GM19193 (cell line): Measurements from ENCODE around the gene TINAGL1.

Experiments used
- POLR2A ChIP-seq: IDR thresholded peaks from 4 replicates; pipeline ENCODE4 v1.6.1; 2011; ENCODE audit not compliant: insufficient read depth, insufficient read length; ENCODE audit errors: extremely low read depth

TINAGL1 gene

GRCh38 chr1:31605908-31606427 lies 29.7 kb downstream of the TINAGL1 start:
- no peak for TF ChIP-seq POLR2A

- TF ChIP-seq POLR2A = no peak
These were observed 31.0 kb downstream of the TINAGL1 start for GRCh38 chr1:31607360-31607759.

GRCh38 chr1:31609514-31610118 lies 33.3 kb downstream of the TINAGL1 start:
- TF ChIP-seq POLR2A = no peak

GRCh38 chr1:31614414-31615005 lies 38.2 kb downstream of the TINAGL1 start:
- no peak for TF ChIP-seq POLR2A

GRCh38 chr1:31615414-31615813 lies 39.1 kb downstream of the TINAGL1 start:
- no peak for TF ChIP-seq POLR2A

GRCh38 chr1:31615939-31616338 lies 39.6 kb downstream of the TINAGL1 start:
- TF ChIP-seq POLR2A = no peak

GRCh38 chr1:31617218-31617915 lies 41.1 kb downstream of the TINAGL1 start, which contains the start of gene HCRTR1:
TSS of gene HCRTR1 (plus strand) at chr1:31617689. CDS start at chr1:31619193, 1,504 bp downstream.
- no peak for TF ChIP-seq POLR2A

- no peak for TF ChIP-seq POLR2A
These were observed 41.8 kb downstream of the TINAGL1 start for GRCh38 chr1:31617916-31618746.

- no peak for TF ChIP-seq POLR2A
These were observed 42.9 kb downstream of the TINAGL1 start for GRCh38 chr1:31618916-31619846.

GRCh38 chr1:31620631-31621497 lies 44.5 kb downstream of the TINAGL1 start:
- no peak for TF ChIP-seq POLR2A

- no peak for TF ChIP-seq POLR2A
These were observed 45.1 kb downstream of the TINAGL1 start for GRCh38 chr1:31621498-31621820.

- TF ChIP-seq POLR2A = no peak
These were observed 45.8 kb downstream of the TINAGL1 start for GRCh38 chr1:31621847-31622730.
